H1 (cell line): Measurements from ENCODE around the gene CREB3L1. TPM values are rescaled to one million over a fixed set of nuclear protein-coding genes. Genes with fewer than 3 reads are reported as not detected.

ENCODE experiments used
- polyA plus RNA-seq, 7 experiments: library from polyadenylated mRNA; depleted of rRNA in 3 of 7; stranded (reverse) in 5 of 7; unstranded in 2 of 7; fragments of >200 nt in 5 of 7; fragments of 200-250 nt in 2 of 7; gene quantifications; 1 replicate in 5 of 7; 2 replicates in 1 of 7; 4 replicates in 1 of 7; pipeline versions ENCODE4 v1.2.1 to v1.2.3, GENCODE V29; 2011 to 2013; ENCODE audit warnings: missing spikeins in 2 of 7, mixed read lengths in 2 of 7
- total RNA-seq: library from RNA; stranded (reverse); fragmentation: NEBNext Ultra II Directional; extraction: Animal tissue kit (Norgen Biotek cat#: 25700); gene quantifications from 2 replicates; pipeline ENCODE4 v1.2.1, GENCODE V29; 2021
- TF ChIP-seq, protein P1 (sequence below): fragments of 300-600 bp; sonication (generic); IDR thresholded peaks from 2 replicates; pipeline ENCODE4 v1.7.1; 2012; ENCODE audit warnings: low read length, moderate library complexity, mild to moderate bottlenecking, inconsistent platforms; ENCODE audit not compliant: insufficient replicate concordance

CREB3L1 gene
- total and polyA plus RNA-seq, 2 of the 8 experiments (the other 6 are each of a cell fraction or from before 2014, with no cell fraction given), result 4.1 to 12.7 TPM

DNA sequence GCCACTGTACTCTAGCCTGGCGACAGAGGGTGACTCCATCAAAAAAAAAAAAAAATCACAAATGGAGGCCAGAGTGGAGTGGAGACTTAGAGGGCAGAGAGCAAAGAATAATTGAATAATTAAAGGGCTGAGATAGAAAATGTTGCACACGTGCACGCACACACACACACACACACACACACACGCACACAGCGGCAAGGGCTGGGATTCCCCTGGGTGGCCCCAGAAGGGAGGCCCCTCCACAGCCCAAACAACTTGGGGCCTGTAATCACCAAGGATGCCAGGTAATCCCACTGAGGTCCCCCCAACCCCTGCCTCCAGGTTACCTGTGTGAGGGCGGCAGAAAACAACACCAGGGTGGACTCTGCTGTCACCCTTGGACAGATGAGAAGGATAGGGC lies 57.8 kb downstream of the CREB3L1 start (continued):
- TF ChIP-seq, protein P1, sequence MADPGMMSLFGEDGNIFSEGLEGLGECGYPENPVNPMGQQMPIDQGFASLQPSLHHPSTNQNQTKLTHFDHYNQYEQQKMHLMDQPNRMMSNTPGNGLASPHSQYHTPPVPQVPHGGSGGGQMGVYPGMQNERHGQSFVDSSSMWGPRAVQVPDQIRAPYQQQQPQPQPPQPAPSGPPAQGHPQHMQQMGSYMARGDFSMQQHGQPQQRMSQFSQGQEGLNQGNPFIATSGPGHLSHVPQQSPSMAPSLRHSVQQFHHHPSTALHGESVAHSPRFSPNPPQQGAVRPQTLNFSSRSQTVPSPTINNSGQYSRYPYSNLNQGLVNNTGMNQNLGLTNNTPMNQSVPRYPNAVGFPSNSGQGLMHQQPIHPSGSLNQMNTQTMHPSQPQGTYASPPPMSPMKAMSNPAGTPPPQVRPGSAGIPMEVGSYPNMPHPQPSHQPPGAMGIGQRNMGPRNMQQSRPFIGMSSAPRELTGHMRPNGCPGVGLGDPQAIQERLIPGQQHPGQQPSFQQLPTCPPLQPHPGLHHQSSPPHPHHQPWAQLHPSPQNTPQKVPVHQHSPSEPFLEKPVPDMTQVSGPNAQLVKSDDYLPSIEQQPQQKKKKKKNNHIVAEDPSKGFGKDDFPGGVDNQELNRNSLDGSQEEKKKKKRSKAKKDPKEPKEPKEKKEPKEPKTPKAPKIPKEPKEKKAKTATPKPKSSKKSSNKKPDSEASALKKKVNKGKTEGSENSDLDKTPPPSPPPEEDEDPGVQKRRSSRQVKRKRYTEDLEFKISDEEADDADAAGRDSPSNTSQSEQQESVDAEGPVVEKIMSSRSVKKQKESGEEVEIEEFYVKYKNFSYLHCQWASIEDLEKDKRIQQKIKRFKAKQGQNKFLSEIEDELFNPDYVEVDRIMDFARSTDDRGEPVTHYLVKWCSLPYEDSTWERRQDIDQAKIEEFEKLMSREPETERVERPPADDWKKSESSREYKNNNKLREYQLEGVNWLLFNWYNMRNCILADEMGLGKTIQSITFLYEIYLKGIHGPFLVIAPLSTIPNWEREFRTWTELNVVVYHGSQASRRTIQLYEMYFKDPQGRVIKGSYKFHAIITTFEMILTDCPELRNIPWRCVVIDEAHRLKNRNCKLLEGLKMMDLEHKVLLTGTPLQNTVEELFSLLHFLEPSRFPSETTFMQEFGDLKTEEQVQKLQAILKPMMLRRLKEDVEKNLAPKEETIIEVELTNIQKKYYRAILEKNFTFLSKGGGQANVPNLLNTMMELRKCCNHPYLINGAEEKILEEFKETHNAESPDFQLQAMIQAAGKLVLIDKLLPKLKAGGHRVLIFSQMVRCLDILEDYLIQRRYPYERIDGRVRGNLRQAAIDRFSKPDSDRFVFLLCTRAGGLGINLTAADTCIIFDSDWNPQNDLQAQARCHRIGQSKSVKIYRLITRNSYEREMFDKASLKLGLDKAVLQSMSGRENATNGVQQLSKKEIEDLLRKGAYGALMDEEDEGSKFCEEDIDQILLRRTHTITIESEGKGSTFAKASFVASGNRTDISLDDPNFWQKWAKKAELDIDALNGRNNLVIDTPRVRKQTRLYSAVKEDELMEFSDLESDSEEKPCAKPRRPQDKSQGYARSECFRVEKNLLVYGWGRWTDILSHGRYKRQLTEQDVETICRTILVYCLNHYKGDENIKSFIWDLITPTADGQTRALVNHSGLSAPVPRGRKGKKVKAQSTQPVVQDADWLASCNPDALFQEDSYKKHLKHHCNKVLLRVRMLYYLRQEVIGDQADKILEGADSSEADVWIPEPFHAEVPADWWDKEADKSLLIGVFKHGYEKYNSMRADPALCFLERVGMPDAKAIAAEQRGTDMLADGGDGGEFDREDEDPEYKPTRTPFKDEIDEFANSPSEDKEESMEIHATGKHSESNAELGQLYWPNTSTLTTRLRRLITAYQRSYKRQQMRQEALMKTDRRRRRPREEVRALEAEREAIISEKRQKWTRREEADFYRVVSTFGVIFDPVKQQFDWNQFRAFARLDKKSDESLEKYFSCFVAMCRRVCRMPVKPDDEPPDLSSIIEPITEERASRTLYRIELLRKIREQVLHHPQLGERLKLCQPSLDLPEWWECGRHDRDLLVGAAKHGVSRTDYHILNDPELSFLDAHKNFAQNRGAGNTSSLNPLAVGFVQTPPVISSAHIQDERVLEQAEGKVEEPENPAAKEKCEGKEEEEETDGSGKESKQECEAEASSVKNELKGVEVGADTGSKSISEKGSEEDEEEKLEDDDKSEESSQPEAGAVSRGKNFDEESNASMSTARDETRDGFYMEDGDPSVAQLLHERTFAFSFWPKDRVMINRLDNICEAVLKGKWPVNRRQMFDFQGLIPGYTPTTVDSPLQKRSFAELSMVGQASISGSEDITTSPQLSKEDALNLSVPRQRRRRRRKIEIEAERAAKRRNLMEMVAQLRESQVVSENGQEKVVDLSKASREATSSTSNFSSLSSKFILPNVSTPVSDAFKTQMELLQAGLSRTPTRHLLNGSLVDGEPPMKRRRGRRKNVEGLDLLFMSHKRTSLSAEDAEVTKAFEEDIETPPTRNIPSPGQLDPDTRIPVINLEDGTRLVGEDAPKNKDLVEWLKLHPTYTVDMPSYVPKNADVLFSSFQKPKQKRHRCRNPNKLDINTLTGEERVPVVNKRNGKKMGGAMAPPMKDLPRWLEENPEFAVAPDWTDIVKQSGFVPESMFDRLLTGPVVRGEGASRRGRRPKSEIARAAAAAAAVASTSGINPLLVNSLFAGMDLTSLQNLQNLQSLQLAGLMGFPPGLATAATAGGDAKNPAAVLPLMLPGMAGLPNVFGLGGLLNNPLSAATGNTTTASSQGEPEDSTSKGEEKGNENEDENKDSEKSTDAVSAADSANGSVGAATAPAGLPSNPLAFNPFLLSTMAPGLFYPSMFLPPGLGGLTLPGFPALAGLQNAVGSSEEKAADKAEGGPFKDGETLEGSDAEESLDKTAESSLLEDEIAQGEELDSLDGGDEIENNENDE, result no peak
